HL-60 (cell line): Measurements from ENCODE around the gene SPIRE1.

Experiments used
- GABPA ChIP-seq: IDR thresholded peaks from 2 replicates; pipeline ENCODE4 v1.6.1; 2012; ENCODE audit warnings: low read depth
- POLR2AphosphoS5 ChIP-seq: IDR thresholded peaks from 2 replicates; pipeline ENCODE4 v1.6.1; 2012; ENCODE audit warnings: low read depth
- SPI1 ChIP-seq: IDR thresholded peaks from 2 replicates; pipeline ENCODE4 v1.6.1; 2012; ENCODE audit warnings: low read depth, mild to moderate bottlenecking, borderline replicate concordance
- TF ChIP-seq, protein P1 (sequence below): IDR thresholded peaks from one replicate; pipeline ENCODE4 v1.5.1; 2011; ENCODE audit warnings: low read length, control low read depth, inconsistent platforms; ENCODE audit not compliant: insufficient read depth
- TF ChIP-seq, protein P2 (sequence below): IDR thresholded peaks from 2 replicates; pipeline ENCODE4 v1.6.1; 2012; ENCODE audit warnings: low read depth; ENCODE audit not compliant: insufficient replicate concordance

DNA sequence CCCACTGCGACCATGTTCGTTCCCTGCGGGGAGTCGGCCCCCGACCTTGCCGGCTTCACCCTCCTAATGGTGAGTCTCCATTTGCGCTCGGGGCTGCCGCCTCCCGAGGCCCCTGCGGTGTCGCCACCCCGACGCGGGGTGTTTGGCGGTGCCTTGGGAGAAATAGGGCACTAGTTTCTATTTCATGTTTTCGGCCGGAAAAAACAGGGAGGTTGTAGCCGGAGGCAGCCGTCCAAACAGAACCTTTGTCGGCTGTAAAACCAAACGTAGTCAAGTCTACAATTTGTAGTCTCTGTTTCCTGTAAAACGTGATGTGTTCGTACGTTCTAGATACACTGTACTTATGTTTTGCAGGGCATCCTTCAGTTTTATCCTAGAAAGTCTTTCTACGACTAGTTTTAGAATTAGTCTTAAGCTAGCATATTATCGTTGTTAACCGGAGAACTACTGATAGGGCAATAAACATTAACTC is 45.2 kb upstream of the SPIRE1 start:
- TF ChIP-seq, protein P1, sequence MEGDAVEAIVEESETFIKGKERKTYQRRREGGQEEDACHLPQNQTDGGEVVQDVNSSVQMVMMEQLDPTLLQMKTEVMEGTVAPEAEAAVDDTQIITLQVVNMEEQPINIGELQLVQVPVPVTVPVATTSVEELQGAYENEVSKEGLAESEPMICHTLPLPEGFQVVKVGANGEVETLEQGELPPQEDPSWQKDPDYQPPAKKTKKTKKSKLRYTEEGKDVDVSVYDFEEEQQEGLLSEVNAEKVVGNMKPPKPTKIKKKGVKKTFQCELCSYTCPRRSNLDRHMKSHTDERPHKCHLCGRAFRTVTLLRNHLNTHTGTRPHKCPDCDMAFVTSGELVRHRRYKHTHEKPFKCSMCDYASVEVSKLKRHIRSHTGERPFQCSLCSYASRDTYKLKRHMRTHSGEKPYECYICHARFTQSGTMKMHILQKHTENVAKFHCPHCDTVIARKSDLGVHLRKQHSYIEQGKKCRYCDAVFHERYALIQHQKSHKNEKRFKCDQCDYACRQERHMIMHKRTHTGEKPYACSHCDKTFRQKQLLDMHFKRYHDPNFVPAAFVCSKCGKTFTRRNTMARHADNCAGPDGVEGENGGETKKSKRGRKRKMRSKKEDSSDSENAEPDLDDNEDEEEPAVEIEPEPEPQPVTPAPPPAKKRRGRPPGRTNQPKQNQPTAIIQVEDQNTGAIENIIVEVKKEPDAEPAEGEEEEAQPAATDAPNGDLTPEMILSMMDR, result no peak
- TF ChIP-seq GABPA, result no peak
- TF ChIP-seq, protein P2, sequence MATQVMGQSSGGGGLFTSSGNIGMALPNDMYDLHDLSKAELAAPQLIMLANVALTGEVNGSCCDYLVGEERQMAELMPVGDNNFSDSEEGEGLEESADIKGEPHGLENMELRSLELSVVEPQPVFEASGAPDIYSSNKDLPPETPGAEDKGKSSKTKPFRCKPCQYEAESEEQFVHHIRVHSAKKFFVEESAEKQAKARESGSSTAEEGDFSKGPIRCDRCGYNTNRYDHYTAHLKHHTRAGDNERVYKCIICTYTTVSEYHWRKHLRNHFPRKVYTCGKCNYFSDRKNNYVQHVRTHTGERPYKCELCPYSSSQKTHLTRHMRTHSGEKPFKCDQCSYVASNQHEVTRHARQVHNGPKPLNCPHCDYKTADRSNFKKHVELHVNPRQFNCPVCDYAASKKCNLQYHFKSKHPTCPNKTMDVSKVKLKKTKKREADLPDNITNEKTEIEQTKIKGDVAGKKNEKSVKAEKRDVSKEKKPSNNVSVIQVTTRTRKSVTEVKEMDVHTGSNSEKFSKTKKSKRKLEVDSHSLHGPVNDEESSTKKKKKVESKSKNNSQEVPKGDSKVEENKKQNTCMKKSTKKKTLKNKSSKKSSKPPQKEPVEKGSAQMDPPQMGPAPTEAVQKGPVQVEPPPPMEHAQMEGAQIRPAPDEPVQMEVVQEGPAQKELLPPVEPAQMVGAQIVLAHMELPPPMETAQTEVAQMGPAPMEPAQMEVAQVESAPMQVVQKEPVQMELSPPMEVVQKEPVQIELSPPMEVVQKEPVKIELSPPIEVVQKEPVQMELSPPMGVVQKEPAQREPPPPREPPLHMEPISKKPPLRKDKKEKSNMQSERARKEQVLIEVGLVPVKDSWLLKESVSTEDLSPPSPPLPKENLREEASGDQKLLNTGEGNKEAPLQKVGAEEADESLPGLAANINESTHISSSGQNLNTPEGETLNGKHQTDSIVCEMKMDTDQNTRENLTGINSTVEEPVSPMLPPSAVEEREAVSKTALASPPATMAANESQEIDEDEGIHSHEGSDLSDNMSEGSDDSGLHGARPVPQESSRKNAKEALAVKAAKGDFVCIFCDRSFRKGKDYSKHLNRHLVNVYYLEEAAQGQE, result no peak
- no peak for TF ChIP-seq POLR2AphosphoS5
- no peak for TF ChIP-seq SPI1
